ENCODE data around the gene SHLD3. TPM values are rescaled to one million over a fixed set of nuclear protein-coding genes. Genes with fewer than 3 reads are reported as not detected.

Gene SHLD3
- total and polyA plus RNA-seq, 9 of the 15 experiments (the other 6 are each of a cell fraction or from before 2014, with no cell fraction given) = 3.0 to 14.5 (median 8.6) TPM

DNA sequence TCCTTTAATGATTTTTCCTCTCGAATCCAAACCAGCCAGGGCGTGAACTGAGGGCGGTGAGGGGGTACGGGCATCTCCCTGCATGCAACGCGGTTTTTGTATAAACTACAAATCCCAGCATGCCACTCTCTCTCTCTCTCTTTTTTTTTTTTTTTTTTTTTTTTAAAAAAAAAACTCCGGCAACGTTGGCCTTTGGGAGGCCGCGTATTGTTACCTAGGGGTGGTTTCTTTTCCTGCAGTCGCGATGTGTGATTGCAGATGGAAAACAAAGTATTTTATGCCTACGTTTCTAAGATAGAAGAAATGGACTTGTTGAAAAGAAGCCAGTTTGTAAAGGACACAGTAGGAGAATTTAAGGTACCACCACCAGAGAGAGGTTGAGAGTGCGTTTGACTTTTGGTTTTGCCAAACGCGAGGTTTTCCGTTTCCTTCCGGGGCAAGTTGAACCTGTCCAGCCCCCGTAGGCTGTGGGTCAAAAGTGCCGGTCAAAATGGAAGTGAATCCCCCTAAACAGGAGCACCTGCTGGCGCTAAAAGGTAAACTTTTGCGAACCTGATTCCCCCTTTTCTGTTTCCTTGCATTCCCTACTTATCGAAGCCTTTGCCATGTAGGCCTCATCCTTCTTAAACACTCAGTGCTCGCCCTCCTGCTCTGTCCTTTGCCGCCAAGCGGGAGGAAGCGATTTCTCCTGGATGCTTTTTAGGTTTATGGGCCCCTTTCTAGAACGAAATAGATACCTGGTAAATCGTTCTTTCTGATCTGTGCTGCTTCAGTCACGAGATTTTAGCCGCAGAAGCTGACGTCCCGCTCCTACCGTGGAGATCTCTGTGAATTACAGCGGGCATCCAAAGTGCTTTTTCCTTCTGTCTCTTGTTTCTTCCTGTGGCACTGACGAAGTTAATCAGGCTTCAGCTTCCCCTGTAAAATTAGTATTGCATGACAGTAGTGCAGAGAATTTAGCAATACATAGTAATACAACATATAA is at the start of gene SHLD3, which contains the start of gene TRAPPC13 (continued):
- TF ChIP-seq, protein P1, sequence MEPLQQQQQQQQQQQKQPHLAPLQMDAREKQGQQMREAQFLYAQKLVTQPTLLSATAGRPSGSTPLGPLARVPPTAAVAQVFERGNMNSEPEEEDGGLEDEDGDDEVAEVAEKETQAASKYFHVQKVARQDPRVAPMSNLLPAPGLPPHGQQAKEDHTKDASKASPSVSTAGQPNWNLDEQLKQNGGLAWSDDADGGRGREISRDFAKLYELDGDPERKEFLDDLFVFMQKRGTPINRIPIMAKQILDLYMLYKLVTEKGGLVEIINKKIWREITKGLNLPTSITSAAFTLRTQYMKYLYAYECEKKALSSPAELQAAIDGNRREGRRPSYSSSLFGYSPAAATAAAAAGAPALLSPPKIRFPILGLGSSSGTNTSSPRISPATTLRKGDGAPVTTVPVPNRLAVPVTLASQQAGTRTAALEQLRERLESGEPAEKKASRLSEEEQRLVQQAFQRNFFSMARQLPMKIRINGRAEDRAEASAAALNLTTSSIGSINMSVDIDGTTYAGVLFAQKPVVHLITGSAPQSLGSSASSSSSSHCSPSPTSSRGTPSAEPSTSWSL (CRISPR knock-in tag; IDR thresholded peaks at IDR 0.05; ENCODE audit: borderline replicate concordance) = no peak
- TF ChIP-seq, protein P2, sequence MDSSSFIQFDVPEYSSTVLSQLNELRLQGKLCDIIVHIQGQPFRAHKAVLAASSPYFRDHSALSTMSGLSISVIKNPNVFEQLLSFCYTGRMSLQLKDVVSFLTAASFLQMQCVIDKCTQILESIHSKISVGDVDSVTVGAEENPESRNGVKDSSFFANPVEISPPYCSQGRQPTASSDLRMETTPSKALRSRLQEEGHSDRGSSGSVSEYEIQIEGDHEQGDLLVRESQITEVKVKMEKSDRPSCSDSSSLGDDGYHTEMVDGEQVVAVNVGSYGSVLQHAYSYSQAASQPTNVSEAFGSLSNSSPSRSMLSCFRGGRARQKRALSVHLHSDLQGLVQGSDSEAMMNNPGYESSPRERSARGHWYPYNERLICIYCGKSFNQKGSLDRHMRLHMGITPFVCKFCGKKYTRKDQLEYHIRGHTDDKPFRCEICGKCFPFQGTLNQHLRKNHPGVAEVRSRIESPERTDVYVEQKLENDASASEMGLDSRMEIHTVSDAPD (CRISPR knock-in tag; IDR thresholded peaks at IDR 0.05) = no peak
- TF ChIP-seq RREB1 (CRISPR knock-in tag; IDR thresholded peaks at IDR 0.05) = no peak
- no peak for TF ChIP-seq MAFG (tag; conservative IDR thresholded peaks at IDR 0.05)
- no peak for TF ChIP-seq KDM2B (CRISPR knock-in tag; IDR thresholded peaks at IDR 0.05)
- TF ChIP-seq SRSF7 (optimal IDR thresholded peaks at IDR 0.05; ENCODE audit: low read depth, low read length) = no peak
- TF ChIP-seq TFAP4 (CRISPR knock-in tag; IDR thresholded peaks at IDR 0.05; ENCODE audit: borderline replicate concordance) = peak; percentile 1; the same call in 1 of the 2 replicates
- no peak for TF ChIP-seq CREBBP (IDR thresholded peaks at IDR 0.05; ENCODE audit: low read depth, low read length)
- no peak for TF ChIP-seq NCOA2 (IDR thresholded peaks at IDR 0.05; ENCODE audit: partially characterized antibody in 2 of 2)
- TF ChIP-seq MEF2A (IDR thresholded peaks at IDR 0.05; ENCODE audit: control insufficient read depth, low read depth, low read length) = no peak
- TF ChIP-seq, protein P3, sequence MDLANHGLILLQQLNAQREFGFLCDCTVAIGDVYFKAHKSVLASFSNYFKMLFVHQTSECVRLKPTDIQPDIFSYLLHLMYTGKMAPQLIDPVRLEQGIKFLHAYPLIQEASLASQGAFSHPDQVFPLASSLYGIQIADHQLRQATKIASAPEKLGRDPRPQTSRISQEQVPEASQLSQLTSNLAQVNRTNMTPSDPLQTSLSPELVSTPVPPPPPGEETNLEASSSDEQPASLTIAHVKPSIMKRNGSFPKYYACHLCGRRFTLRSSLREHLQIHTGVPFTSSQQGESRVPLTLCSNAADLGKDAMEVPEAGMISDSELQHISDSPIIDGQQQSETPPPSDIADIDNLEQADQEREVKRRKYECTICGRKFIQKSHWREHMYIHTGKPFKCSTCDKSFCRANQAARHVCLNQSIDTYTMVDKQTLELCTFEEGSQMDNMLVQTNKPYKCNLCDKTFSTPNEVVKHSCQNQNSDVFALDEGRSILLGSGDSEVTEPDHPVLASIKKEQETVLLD (IDR thresholded peaks at IDR 0.05) = no peak
- peak; percentile 61; the same call in 1 of the 2 replicates for TF ChIP-seq CXXC5 (CRISPR knock-in tag; IDR thresholded peaks at IDR 0.05)
- TF ChIP-seq ATF1 (CRISPR knock-in tag; IDR thresholded peaks at IDR 0.05) = no peak
- peak; percentile 67 for TF ChIP-seq ATF1 (tag; IDR thresholded peaks at IDR 0.05)
- TF ChIP-seq PTBP1 (IDR thresholded peaks at IDR 0.05; ENCODE audit: low read depth, low read length) = no peak

Measured in K562 (cell line).